Omental fat pad (tissue), 4 donors: ENCODE measurements around the gene ADCY2. TPM values are rescaled to one million over a fixed set of nuclear protein-coding genes. Genes with fewer than 3 reads are reported as not detected.

Experiments
- ATAC-seq: fragments of 150-250 bp; one replicate; pipeline ENCODE4 v1.9.1; 2016; ENCODE audit warnings: mild to moderate bottlenecking, moderate library complexity; ENCODE audit not compliant: low FRiP score
- DNase-seq: peaks from one replicate; pipeline ENCODE4 v3.0.0-alpha.2; 2019; ENCODE audit warnings: low spot score
- CTCF ChIP-seq, 3 donors: fragments of 450-650 bp; IDR thresholded peaks; one replicate each; pipeline ENCODE4 v1.5.1; 2016 to 2017; ENCODE audit warnings: antibody characterized with exemption in 3 of 3, mild to moderate bottlenecking in 3 of 3, moderate library complexity in 2 of 3
- total RNA-seq, 4 donors: library from RNA; depleted of rRNA; stranded (reverse); fragments of >200 nt; gene quantifications; one replicate each; pipeline ENCODE4 v1.1.0, GENCODE V29; 2016

ADCY2 gene
- total RNA-seq, 4 donors from 2014 or later = 1.1 to 2.4 (median 1.7) TPM

DNA sequence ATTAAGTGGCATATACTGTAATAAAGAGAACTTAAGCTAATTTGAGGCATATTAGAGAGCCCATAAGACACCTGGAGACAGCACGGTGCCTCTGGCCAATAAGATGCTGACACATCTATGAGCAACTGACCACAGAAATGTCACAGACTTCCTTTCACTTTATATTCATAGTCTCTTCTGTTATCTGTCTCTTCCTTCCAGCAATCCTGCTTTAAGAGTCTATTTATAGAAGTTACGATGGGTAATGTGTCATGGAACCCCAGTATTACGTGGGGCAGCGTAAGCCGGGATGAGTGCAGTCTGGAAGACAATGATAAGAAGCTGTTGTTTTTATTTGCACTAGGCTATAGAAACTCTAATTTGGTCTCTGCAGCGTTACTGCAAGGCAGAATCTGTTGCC lies 318.2 kb downstream of the ADCY2 start:
- no peak for TF ChIP-seq CTCF (IDR thresholded peaks at IDR 0.05)
- DNase-seq = no peak
- ATAC-seq = no peak

DNA sequence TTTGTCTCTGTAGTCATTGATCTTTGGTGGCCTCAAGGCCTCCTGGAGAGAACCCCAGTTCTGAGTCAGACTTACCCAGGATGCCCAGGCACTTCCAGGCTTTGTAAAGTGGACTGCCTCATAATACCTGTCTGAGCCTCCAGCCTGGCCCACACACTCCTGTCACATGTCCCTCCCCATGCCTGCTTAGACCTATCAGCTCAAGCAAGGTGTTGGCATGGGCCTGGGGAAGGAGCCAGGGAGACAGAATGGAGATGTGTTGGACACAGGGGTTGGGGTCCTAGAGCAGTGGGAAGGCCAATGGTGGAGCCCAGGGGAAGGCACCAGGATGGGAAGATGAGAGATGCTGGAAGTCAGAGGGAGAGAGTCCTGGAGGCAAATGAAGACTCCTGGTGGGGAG lies 318.8 kb downstream of the ADCY2 start:
- TF ChIP-seq CTCF (IDR thresholded peaks at IDR 0.05) = no peak
- DNase-seq (no peak), ATAC-seq (no peak)

DNA sequence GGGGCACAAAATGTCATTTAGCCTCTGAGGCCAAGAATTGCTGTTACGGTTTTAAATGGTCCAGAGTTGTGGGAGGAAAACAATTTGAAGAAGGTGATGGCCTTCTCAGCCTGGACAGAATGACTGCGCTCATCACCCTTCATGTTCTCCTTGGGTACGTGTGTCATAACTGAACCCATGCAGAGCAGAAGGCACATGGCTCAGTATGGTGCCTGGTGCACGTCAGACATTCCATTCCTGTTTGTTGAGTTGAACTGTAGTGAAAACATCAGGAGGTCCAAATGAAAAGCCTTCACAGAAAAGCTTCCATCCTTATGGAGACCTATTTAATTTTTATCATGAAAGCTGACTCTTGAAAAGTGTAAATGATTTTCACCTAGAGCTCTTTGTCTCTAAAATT lies 321.8 kb downstream of the ADCY2 start:
- DNase-seq = no peak
- TF ChIP-seq CTCF (IDR thresholded peaks at IDR 0.05) = no peak
- no peak for ATAC-seq

- ATAC-seq (no peak), DNase-seq (no peak)
- TF ChIP-seq CTCF (IDR thresholded peaks at IDR 0.05) = no peak
Observed at GRCh38 chr5:7728076-7728475, 332.1 kb downstream of the ADCY2 start.

DNA sequence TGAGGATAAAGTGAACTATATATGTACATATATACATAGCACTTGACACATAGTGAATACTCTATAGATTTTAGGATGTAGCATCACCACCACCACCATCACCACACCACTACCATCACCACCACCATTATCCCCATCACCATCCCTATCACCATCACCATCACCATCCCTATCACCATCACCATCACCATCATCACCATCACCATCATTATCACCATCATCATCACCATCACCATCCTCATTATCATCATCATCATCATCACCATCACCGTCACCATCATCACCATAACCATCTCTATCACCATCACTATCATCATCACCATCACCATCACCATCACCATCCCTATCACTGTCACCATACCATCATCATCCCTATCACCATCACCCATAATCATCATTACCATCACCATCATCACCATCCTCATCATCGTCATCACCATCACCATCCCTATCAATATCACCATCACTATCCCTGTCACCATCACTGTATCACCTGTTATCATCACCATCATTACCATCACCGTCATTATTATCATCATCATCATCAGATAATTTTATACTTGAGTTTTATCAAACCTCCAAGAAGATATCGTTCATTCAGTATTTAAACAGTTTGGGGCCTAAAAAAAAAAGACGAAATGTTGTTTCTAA lies 345.6 kb downstream of the ADCY2 start:
- ATAC-seq = no peak
- DNase-seq = no peak
- no peak for TF ChIP-seq CTCF (IDR thresholded peaks at IDR 0.05)

GRCh38 chr5:7742241-7742656 lies 346.3 kb downstream of the ADCY2 start:
- ATAC-seq (no peak), DNase-seq (no peak)

More at GRCh38 chr5:7742241-7742656, 346.3 kb downstream of the ADCY2 start:
- no peak for TF ChIP-seq CTCF (IDR thresholded peaks at IDR 0.05)
